Measurements from ENCODE around the gene TRIP6.

DNA sequence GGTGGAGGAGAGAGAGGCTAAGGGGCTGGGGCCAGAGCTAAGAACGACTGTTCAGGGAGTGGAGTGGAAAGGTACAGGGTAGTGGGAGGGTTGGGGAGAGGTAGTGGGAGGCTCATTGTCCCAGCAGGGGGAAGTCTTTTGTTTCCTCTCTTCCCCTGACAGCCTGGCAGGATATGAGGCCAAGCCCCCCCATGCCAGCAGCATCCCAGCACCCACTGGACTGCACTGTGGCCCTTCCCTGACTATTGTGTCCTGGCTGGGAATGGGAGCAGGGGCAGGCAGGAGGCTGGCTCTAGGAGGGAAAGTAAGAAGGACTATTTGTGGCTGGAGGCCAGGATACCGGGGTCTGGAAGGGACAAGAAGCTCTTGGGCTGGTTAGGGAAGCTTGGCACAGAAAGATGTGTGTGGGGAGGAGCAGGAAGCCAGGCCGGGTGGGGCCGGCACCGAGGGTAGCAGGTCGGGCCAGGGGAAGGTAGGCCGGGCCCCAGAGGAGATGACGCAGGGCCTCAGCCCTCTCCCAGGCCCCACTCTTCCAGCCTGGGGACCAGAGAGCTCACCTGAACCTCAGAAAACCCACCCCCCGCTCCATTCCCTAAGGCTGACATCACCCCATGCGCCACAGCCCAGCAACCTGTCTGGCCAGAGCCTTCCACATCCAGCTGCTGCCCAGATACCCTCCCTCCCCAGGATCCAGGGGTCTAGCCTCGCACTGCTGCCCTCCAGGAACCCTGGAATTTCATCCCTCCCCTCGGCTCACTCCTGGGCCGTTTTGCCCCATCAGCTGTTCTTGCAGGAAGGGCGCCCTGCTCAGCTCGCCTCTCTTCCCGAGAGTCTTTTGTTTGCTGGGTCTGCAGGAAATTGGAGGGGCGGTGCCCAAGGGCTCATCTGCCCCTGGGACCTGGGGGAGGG lies 31.0 kb upstream of the TRIP6 start:
- no peak for TF ChIP-seq CTCF (conservative IDR thresholded peaks at IDR 0.05 in 1 of 2, IDR thresholded peaks at IDR 0.05 in 1 of 2; ENCODE audit: extremely low read depth in 1 of 2, insufficient read depth in 1 of 2, low read depth in 1 of 2, low read length in 2 of 2)
- TF ChIP-seq EZH2 (IDR thresholded peaks at IDR 0.05; ENCODE audit: borderline replicate concordance, low read length): no peak
